ENCODE data around the gene MROH2A.

MROH2A gene

DNA sequence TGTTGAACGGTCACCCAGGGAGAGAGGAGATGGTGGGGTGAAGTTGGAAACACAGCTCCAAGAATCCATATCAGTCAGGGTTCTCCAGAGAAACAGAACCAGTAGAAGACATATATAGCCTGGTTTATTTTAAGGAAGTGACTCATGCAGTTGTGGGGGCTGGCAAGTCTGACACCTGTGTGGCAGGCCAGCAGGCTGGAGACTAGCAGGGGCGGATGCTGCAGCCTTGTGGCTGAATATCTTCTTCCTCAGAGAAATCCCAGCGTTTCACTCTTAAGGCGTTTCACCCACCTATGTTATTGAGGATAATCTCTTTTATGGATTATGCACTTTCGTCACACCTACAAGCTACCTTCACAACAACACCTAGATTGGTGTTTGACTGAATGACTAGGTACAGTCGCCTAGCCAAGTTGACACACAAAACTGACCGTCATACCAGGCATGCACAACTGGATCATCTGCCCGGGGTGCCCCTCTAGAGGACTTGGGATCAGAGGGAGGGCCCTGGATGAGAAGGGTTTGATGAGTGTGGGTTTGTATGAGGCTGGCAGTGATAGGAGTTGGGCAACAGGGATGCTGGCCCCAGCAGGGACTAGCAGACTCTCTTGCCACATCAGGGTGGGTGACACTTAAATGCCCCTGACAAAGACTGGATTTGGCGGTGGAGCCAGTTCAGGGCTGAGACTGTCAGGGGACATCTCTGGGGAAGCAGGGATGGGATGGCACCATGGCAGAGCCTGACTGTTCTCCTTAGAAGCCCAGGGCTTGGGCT, 23.4 kb downstream of the MROH2A start:
- peak; percentile 9 for DNase-seq

DNA sequence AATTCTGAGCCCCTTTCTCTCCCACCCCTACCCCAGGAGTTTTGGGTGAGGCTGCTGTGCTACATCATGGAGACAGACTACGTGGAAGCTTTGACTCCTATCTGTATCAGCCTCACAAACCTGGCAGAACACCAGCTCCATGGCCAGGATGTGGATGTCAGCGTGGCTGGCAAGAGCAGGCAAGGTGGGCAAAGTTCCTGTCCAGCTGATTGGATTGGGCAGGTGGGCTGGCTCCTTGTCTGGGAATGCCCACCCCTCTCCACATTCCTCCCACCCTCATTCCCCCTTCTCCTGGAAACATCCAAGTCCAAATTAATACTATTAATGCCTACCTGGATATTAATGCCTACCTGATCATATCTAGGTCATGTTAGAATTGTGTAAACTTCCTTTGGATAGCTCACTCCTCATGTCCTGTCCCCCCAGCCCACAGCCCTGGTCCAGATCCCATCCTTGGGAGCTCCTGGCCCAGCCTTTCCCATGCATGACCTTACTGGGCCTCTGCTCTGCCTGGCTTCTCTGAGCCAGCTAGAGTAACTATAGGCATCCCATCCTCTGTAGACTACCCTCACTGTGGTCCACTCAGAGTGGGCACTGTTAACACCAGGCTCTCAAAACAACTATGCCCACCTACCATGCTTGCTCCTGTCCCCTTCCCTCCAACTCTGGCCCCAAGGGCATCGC, 24.1 kb downstream of the MROH2A start:
- DNase-seq = no peak

DNA sequence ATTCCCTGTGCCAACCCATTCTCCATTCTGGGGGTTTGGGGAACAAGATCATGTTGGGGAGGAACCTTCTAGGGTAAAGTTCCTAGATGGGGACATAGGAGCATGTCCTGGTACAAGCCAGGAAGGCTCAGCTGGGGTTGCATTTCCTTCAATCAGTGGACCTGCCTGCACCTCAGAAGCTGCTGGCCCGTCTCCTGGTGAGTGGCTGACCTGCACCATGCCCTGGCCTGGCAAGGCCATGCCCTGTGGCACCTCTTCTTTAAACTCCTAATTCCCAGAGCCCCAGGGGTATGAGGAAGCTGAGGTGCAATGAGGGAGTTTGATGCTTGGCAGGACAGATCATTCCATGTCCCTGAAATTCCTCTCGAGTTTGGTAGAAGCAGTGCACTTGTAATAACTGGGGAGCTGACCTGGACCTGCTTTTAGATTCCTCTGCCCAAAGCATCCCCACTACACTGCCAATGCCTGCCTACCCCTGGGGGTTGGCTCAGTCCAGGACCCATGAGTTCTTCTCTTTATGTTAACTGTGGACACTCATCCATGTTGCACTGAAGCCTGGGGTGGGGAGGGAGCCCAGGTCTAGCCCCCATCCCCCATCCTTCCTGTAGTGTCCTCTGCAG, 25.3 kb downstream of the MROH2A start:
- no peak for DNase-seq

DNA sequence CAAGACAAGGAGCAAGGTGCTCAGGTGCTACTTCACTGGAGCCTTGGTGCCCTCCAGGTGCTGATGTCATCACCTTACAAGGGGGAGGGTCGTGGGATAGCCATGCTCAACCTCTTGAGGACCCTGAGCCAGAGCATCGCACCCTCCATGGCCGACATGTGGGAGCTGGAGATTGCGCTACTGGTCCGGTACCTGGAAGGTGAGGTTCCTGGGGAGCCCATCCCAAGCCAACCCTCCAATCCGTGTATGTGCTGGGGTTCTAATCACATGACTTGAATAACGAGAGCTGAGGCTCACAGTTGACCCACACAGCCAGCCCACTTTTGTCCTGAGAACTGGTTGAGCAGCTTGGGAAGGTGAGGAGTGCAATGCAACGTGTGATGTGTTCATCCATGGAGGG, 25.9 kb downstream of the MROH2A start:
- no peak for DNase-seq

DNA sequence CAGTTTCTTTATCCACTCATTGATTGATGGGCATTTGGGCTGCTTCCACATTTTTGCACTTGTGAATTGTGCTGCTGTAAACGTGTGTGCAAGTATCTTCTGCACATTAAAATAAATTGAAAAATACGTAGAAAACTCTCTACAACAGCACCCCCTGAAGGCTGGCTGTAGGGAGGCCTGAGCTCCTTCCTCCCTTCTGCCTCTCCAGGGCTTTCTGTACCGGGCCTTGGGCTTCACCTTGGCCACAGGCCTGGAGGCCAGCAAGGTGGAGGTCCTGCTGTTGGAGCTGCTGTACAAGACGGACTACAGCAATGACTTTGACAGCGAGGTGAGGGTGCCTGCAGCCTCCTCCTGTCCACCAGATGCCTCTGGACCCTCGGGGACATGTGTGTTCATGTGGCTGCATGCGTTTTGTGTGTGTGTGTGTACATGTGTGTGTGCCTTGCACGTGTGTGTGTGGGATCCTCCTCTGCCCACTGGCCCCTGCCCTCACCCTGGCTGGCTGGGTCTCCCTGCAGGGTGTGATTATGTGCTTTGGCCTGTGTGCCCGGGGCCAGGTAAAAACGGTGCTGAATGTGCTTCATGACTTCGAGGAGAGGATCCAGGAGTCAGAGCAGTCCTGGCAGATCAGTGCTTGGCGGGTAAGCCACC, 29.2 kb downstream of the MROH2A start:
- DNase-seq = no peak

DNA sequence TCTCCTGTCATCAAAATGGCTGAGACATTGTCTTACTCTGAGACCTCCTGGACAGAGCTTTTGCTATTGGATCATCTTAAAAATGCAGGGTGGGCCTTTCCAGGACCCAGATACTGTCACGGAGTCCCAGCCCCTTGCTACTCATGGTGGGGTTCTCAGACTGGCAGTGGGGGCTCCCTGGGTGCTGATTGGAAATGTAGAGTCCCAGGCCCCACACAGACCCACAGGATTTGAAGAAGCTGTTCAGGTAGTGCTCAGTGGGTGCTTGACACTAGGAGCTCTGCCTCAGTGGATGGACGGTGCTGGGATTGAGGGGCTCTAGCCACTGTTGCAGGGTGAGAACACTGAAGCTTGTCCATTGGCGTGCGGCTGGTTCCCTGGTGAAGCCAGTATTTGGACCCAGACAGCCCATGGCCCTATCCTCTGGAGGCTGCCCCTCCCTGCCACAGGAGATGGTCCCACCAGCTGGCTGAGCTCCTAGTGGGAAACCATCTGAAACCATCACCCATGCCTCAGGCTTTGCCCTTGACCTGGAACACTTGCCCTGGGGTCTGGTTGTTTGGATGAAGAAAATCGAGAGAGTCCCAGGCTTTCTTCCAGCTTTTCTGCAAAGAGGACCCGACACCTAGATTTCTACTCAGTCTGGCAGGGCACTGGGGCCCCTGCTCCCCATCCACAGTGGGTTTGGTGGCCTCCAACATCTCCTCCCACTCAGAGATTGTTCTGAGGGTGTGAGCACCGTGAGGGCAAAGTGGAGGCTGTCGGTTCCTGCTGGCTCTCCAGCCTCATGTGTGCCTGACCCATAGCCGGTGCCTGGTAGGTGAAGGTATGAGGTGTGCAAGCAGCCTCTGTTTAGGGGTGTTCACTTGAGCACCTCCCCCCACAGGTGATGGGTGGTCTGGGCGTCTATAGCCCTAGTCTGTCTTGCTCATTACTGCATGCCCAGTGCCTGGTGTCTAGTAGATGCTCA, 30.1 kb downstream of the MROH2A start:
- DNase-seq = no peak

- DNase-seq = no peak
These were observed 32.3 kb downstream of the MROH2A start for GRCh38 chr2:233810385-233810784.

DNA sequence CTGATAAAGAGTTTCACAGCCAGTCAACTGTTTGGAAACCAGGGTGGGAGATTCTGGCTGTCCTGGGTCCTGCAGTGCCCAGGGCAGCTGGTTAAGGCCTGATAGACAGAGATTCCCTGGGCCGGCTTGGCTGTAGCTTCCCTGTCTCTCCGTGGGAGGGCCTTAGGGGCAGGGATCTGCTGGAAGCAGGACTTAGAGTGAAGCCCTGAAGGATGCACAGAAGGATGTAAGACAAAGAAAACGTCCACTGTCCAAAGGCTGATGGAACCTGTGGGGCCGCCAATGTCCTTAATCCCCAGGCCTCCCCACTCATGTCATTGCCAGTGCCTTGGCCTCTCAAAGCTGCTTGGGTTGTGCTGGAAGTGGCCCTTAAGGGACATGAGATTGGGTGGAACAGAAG, 33.0 kb downstream of the MROH2A start:
- DNase-seq = no peak

DNA sequence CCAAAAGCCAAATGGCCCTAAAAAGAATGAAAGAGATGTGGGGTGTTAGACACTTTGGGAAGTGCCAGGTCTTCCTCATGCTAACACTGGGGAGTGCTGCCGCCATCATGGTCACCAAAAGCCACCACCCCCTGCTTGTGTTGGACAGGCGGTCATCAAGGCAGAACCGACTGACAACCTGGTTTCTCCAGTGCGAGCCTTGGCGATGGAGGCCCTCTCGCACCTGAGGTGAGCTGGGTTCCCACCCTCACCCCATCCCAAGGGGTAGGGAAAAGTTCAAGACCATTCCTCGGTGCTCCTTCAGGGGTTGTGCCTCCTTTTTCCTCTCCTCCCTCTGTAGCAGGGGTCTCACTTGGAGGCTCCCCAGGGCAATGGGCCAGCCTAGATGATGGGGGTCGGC, 33.6 kb downstream of the MROH2A start:
- DNase-seq = no peak

- no peak for DNase-seq
These were observed 35.3 kb downstream of the MROH2A start for GRCh38 chr2:233813236-233814055.

DNA sequence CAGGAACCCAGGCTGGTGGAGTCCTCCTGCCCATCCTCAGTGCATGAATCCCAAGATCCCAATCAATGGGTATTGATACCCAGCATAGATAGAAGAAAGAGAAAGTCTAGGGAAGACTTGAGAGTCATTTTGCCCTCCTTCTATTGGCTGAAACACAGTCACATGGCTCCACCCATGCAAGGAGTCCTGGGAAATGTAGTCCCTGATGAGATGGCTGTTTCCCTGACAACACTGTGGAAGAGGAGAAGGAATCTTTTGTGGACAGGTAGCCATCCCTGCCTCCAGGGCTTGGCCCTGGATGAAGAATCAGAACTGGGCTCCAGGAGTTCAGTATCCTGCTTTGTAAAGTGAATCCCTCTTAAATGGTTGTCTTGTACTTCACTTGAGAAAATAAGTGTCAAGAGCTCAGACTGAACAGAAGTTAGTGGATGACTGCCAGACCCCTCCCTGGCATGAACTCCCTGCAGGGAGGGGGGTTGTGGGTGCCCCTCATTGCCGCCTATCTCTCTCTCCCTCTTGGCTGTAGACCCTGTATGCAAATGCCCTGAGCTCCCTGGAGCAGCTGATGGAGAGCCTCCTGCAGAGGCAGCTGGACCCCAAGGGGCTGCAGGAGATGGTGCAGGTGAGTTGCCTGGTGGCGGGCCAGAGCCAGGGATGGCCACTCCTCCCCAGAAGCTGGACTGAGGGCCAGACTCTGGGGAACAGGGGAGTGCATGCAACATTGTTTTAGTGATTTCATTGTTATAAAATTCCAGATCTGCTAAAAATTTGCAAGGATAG, 36.1 kb downstream of the MROH2A start:
- no peak for DNase-seq

DNA sequence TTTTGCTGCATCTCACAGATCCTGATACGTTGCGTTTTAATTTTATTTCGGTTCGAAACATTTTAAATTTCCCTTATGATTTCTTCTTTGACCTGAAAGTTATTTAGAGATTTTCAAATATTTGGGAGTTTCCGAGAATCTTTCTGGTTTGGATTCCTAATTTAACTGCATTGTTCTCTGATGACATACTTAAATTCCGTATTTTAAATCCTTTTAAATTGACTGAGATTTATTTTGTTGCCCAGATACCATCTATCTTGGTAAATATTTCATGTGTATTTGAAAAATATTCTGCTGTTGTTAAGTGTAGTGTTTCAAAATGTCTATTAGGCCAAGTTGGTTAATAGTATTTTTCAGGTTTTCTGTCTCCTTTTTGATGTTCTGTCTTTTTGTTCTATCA, 37.7 kb downstream of the MROH2A start:
- no peak for DNase-seq

GRCh38 chr2:233816334-233816733, 38.2 kb downstream of the MROH2A start:
- DNase-seq = no peak

GRCh38 chr2:233816771-233817170, 38.6 kb downstream of the MROH2A start:
- DNase-seq = no peak

GRCh38 chr2:233817361-233817911, 39.3 kb downstream of the MROH2A start:
- no peak for DNase-seq

DNA sequence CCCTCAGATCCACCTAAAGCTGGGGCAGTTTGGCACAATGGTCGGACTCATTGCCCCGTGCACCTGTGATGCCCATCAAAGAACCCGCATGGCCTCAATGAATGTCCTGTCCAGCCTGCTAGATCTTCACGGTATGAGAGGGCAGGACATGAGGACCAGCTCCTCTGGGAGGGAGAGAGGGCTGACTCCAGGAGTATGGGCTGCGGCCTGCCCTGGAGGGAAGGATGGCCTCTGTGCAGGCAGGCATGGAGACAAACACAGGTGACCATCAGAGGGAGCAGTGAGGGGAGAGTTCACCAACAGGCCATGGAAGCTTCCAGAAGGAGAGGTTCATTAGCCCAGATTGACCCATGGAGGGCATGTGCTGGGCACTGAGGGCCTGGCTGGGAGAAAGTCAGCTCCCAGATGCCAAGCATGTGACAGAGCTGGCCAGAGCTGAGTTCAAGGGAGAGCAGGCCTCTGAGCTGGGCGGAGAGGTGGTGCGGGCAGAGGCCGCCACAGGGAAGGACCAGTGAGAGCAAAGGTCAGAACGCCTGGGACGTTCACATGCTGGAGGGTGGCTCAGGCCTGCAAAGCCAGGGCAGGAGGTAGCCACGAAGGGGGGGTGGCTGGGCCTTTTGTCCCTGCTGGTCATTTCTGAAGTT, 40.0 kb downstream of the MROH2A start:
- DNase-seq = no peak

DNA sequence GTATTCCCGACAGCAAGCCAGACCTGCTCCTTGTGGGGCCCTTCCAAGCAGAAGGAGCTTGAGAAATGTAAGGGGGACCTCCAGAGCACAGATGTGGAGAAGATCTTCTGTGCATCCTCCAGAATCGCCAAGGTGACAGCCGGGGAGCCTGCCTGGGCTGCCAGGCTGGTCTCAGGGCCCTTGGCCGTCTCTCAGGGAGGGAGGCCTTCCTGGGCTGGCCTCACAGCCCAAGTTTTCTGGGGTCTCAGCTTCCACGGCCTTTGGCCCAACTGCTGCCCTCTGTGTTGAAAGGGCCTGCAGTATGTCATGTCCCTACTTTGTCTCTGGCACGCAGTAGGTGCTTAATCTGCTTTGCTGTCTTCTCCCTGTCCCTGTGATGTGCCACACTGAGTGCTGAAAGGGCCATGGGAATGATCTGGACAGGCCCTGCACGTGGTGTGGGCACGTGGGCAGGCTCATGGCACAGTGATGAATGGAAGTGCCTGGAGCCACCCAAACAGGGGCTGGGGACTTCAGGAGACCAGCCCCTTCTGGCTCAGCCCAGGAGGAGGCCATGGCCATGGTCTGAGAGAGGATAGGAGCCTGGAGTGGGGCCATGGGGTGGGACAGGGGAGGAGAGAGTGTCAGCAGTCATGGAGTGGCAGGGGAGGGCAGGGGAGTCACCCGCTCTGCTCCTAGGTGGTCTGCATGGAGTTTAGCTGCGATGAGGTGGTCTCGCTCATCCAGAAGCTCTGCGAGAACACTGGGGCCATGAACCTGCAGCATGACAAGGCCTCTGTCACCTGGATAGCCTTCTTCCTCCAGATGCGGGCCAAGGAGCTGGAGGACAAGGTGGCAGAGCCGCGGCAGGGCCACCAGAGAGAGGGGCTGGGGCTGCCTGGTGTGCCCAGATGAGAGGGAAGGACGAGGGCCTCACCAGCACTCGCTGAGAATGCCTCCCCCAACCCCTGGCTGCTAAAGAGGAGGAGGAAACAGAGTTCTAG, 40.8 kb downstream of the MROH2A start:
- no peak for DNase-seq

Measured in HCEC 1CT (cell line).